ENCODE measurements around the gene MDFIC. TPM values are rescaled to one million over a fixed set of nuclear protein-coding genes. Genes with fewer than 3 reads are reported as not detected.

The MDFIC gene
- total and polyA plus RNA-seq, 9 donors, result 10.6 to 30.0 (median 17.9) TPM

- H3K4me3 ChIP-seq, result no peak overlapping the region
- no peaks in the 10 kb centered on the region for H3K27me3 ChIP-seq
- H3K36me3 ChIP-seq, result no peaks in the 10 kb centered on the region
- peaks cover 1% of the 10 kb centered on the region for H3K4me1 ChIP-seq (ENCODE audit: insufficient read depth)
- H3K9me3 ChIP-seq, result no peaks in the 10 kb centered on the region
- intact Hi-C loops (cut with DNase I), result no loop called here
- H3K27ac ChIP-seq, result no peak overlapping the region
- TF ChIP-seq CTCF (IDR thresholded peaks at IDR 0.05) (no peak), EP300 (IDR thresholded peaks at IDR 0.05) (no peak), POLR2A (IDR thresholded peaks at IDR 0.05) (no peak)
- no peak for DNase-seq
- 94 to 97% (median 95%) methylated on average over 6 of the region's 6 CpGs for WGBS, 3 donors
Measured at GRCh38 chr7:114916261-114916892, 5.5 kb upstream of the MDFIC start.

GRCh38 chr7:114917211-114917839 is 4.6 kb upstream of the MDFIC start:
- 60 to 62% (median 60%) methylated on average over 4 of the region's 4 CpGs for WGBS, 3 donors
- intact Hi-C loops (cut with DNase I), result no loop called here
- Histone ChIP-seq H3K4me3 (no peak overlapping the region), H3K4me1 (ENCODE audit: insufficient read depth) (peaks cover 1% of the 10 kb centered on the region), H3K27ac (no peak overlapping the region), H3K9me3 (no peaks in the 10 kb centered on the region), H3K36me3 (no peaks in the 10 kb centered on the region), H3K27me3 (no peaks in the 10 kb centered on the region)
- no peak for DNase-seq
- TF ChIP-seq EP300 (IDR thresholded peaks at IDR 0.05) (no peak), POLR2A (IDR thresholded peaks at IDR 0.05) (no peak), CTCF (IDR thresholded peaks at IDR 0.05) (no peak)

GRCh38 chr7:114919587-114919986 is 2.3 kb upstream of the MDFIC start:
- no peak for TF ChIP-seq POLR2A (IDR thresholded peaks at IDR 0.05)
- Histone ChIP-seq H3K27me3 (no peaks in the 10 kb centered on the region), H3K4me3 (no peak overlapping the region), H3K36me3 (no peaks in the 10 kb centered on the region), H3K4me1 (ENCODE audit: insufficient read depth) (peaks cover 3% of the 10 kb centered on the region), H3K27ac (no peak overlapping the region), H3K9me3 (no peaks in the 10 kb centered on the region)
- WGBS, 3 donors, result 85 to 91% (median 87%) methylated on average over 3 of the region's 3 CpGs
- DNase-seq, result no peak
- intact Hi-C loops (cut with DNase I), result no loop called here

GRCh38 chr7:114921631-114922025 is 266 bp upstream of the MDFIC start:
- intact Hi-C loops (cut with DNase I), result loop anchor here in 1 of 4 donors (10.0 kb wide), 1 partner anchor 837 kb away; no protein-coding TSS in a partner anchor
- Histone ChIP-seq H3K27ac (peak overlapping the region; percentile 84 to 88), H3K27me3 (no peaks in the 10 kb centered on the region), H3K4me3 (peak overlapping the region; percentile 89), H3K4me1 (ENCODE audit: insufficient read depth) (peaks cover 3% of the 10 kb centered on the region), H3K9me3 (no peaks in the 10 kb centered on the region), H3K36me3 (no peaks in the 10 kb centered on the region)
- TF ChIP-seq EP300 (IDR thresholded peaks at IDR 0.05) (no peak), POLR2A (IDR thresholded peaks at IDR 0.05) (no peak), CTCF (IDR thresholded peaks at IDR 0.05) (no peak)
- peak in 4 of 5 donors; percentile 10 to 44 (median 32) for DNase-seq
- WGBS, 3 donors, result 23 to 35% (median 28%) methylated on average over 15 of the region's 15 CpGs
